ENCODE data around the gene STAB1. TPM values are rescaled to one million over a fixed set of nuclear protein-coding genes. Genes with fewer than 3 reads are reported as not detected.

The STAB1 gene
- polyA plus RNA-seq, result under 1 TPM in 1 of 3 donors, not detected in 2; 0.10 TPM

DNA sequence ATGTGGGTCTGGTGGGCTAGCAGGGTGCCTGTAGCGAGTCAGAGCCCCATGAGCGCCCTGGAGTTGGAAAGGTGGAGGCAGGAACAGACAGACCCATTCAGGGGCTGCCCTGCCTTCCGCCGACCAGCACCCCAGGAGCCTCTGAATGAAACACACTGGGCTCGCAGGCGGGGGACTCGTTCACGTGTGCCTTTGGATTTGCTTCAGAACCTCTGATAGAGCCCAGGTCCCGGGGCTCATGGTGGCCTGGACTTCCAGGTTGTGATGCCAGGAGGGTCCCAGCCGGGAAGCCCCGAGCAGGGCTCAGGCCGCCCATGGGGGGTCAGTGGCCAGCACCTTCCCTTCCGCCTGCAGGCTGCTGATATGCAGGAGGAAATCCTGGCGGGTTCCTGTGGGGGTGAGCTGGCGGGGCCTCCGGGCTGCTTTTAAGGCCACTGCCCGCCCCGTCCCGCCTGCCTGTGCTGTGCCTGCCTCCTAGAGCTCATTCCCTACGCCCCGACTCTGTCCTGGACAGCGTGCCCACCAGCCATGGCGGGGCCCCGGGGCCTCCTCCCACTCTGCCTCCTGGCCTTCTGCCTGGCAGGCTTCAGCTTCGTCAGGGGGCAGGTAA, at the start of gene STAB1:
Gene STAB1 (plus strand): TSS at position 453 of the 610 bp plus-strand sequence. CDS start 76 bp downstream, at position 529.
- peaks cover 0 to 4% of the 10 kb centered on the region in 2 donors for H3K4me1 Mint-ChIP-seq
- peaks cover 0 to 3% (median 0%) of the 10 kb centered on the region in 3 donors for H3K27me3 Mint-ChIP-seq (ENCODE audit: low read depth in 3 of 3)
- no peak for DNase-seq
- H3K36me3 Mint-ChIP-seq, result peaks cover 5 to 11% (median 7%) of the 10 kb centered on the region in 3 donors
- H3K27ac Mint-ChIP-seq, result no peak within 1 kb of the TSS
- peak within 1 kb of the TSS in 1 of 5 donors; percentile 46 for H3K4me3 Mint-ChIP-seq
- H3K9me3 Mint-ChIP-seq, result no peaks in the 10 kb centered on the region

- H3K27me3 Mint-ChIP-seq (ENCODE audit: low read depth in 3 of 3), result peaks cover 0 to 1% (median 1%) of the 10 kb centered on the region in 3 donors
- DNase-seq, result no peak
- no peaks in the 10 kb centered on the region for H3K36me3 Mint-ChIP-seq
- peaks cover 6 to 8% of the 10 kb centered on the region in 2 donors for H3K4me1 Mint-ChIP-seq
- H3K4me3 Mint-ChIP-seq, result no peak overlapping the region
- no peaks in the 10 kb centered on the region for H3K9me3 Mint-ChIP-seq
- no peak overlapping the region for H3K27ac Mint-ChIP-seq
Measured at GRCh38 chr3:52446042-52446441, 49.1 kb upstream of the STAB1 start.

DNA sequence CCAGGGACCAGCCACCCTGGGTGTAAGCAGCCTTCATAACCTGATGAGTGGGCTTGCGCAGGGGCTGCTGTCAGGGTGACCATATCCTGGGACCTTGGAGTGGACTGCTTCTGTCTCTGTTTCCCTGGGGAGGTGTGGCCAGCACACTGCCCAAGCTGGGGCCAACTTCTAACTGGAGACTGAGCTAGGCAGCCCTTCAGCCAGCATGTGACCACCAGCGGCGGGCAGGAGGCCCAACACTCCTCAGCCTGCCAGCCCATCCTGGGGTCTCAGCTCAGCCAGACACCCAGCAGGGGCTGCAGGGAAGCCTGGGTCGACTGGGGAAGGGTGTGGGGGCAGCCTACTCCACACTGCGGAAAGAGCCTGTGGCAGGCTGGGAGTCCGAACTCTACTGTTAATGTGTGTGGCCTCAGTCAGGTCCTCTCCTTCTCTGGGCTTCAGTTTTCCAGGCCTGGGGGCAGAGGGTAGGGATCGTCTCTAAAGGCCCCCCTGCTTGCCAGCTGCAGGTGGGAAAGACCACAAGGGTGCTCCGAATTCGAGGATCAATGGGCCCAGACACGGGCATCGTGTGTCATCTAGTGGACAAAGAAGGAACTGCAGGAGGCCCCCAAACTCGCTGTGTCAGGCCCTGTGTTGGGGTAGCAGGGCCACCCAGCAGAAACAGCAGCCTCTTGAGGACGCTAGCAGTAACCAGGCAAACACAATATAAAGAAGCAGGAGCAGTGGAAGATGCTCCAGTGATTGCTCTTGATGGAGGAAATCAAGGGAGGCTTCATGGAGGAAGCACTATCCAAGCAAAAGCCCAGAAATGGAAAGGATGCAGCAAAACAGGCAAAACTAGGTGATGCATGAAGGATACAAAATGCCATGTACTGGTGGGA, 48.3 kb upstream of the STAB1 start:
- DNase-seq, result peak; percentile 62 to 68 (median 67)
- Mint-ChIP-seq H3K4me1 (peaks cover 6 to 8% of the 10 kb centered on the region in 2 donors), H3K36me3 (no peaks in the 10 kb centered on the region), H3K4me3 (no peak overlapping the region), H3K27me3 (ENCODE audit: low read depth in 3 of 3) (peaks cover 0 to 1% (median 1%) of the 10 kb centered on the region in 3 donors), H3K9me3 (no peaks in the 10 kb centered on the region), H3K27ac (peak overlapping the region in 2 of 6 donors; percentile 26 to 50)

DNA sequence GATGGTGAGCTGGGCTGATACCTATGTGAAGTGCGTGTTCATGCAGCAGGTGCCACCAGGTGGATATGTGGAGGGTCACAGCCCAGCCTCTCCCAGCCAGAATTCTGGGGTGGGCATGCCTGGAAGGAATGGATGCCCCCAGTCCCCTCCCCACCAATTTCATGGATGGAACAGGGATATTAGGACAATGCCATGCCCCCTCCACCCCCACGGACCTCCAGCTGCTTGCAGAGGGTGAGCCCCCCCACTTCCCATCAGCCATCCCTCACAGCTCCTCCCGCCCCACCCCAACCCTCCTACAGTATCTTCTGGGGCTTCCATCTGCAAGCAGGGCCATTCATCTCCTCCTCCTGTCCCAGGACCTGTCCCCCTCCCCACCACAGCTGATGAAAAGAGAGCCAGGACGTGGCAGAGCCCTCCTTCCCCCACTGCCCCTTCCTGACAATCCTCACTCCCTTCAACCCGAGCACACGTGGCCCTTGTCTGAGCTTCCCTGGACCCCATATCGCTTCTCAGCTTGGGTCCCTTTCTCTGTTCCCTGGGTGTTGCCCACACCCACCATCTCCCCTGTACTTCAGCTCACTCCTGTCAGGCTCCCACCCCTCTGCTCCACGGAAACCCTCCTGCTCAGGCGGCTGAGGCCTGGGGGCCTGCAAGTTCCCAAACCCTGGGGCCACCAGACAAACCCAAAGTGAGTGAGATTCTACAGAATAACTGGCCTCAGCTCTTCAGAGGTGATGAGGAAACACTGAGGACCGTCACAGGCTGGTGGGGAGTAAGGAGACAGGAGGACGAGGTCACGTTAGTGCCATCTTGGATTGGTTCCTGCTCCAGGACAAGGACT, 47.4 kb upstream of the STAB1 start:
- Mint-ChIP-seq H3K4me1 (peaks cover 6 to 8% of the 10 kb centered on the region in 2 donors), H3K27me3 (ENCODE audit: low read depth in 3 of 3) (peaks cover 0 to 2% (median 1%) of the 10 kb centered on the region in 3 donors), H3K4me3 (no peak overlapping the region), H3K36me3 (no peaks in the 10 kb centered on the region), H3K9me3 (no peaks in the 10 kb centered on the region), H3K27ac (no peak overlapping the region)
- no peak for DNase-seq

DNA sequence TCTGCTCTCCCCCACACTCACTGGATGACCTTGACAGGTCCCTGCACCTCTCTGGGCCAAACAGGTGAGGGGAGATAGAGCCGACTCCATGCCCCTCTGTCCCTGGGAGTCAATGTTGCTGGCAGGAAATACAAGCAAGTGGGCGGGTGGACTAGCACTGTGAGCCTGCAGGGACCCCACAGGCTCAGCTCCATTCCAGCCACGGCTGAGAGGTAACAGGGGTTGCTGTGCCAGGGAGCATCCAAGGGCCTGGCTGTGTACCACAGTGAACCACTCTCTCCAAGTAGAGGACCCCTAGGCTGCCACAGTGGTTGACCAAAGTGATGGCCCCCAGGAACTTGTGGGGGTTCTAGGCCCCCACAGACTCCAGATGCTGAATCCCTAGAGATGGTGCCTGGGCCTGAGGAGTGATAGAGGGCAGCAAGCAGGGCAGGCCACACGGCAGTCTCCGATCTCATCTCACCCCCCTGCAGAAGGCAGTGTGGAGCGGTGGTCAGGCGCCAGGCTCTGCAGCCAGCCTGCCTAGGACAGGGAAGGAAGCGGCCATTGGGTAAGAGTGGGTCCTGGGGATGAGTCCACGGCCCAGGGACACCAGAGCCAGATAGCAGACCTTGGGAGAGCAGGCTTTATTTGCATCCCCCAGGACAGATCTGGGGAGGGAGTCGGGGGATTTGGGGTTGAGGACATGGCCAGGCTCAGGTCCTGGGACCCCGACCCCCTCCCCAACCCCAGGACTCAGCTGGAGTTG, 44.5 kb upstream of the STAB1 start:
- Mint-ChIP-seq H3K27me3 (ENCODE audit: low read depth in 3 of 3) (peaks cover 0 to 6% (median 1%) of the 10 kb centered on the region in 3 donors), H3K27ac (no peak overlapping the region), H3K36me3 (no peaks in the 10 kb centered on the region), H3K4me3 (no peak overlapping the region), H3K9me3 (no peaks in the 10 kb centered on the region), H3K4me1 (peaks cover 17 to 21% of the 10 kb centered on the region in 2 donors)
- no peak for DNase-seq

GRCh38 chr3:52451237-52452083, 43.7 kb upstream of the STAB1 start:
- DNase-seq, result no peak
- Mint-ChIP-seq H3K27ac (no peak overlapping the region), H3K27me3 (ENCODE audit: low read depth in 3 of 3) (peaks cover 0 to 4% (median 1%) of the 10 kb centered on the region in 3 donors), H3K36me3 (no peaks in the 10 kb centered on the region), H3K4me3 (no peak overlapping the region), H3K4me1 (peaks cover 24 to 28% of the 10 kb centered on the region in 2 donors), H3K9me3 (peaks cover 0 to 2% (median 0%) of the 10 kb centered on the region in 6 donors)

- peaks cover 0 to 2% (median 0%) of the 10 kb centered on the region in 6 donors for H3K9me3 Mint-ChIP-seq
- no peaks in the 10 kb centered on the region for H3K36me3 Mint-ChIP-seq
- DNase-seq, result no peak
- peaks cover 28 to 30% of the 10 kb centered on the region in 2 donors for H3K4me1 Mint-ChIP-seq
- peak overlapping the region in 1 of 6 donors; percentile 50 for H3K27ac Mint-ChIP-seq
- H3K4me3 Mint-ChIP-seq, result no peak overlapping the region
- H3K27me3 Mint-ChIP-seq (ENCODE audit: low read depth in 3 of 3), result peaks cover 0 to 4% (median 3%) of the 10 kb centered on the region in 3 donors
Measured at GRCh38 chr3:52452126-52452525, 43.0 kb upstream of the STAB1 start.

- Mint-ChIP-seq H3K4me1 (peaks cover 33 to 35% of the 10 kb centered on the region in 2 donors), H3K9me3 (peaks cover 0 to 2% (median 0%) of the 10 kb centered on the region in 6 donors), H3K4me3 (no peak overlapping the region), H3K27ac (no peak overlapping the region), H3K27me3 (ENCODE audit: low read depth in 3 of 3) (peaks cover 0 to 4% (median 3%) of the 10 kb centered on the region in 3 donors), H3K36me3 (no peaks in the 10 kb centered on the region)
- DNase-seq, result no peak
Measured at GRCh38 chr3:52452570-52453221, 42.4 kb upstream of the STAB1 start.

DNA sequence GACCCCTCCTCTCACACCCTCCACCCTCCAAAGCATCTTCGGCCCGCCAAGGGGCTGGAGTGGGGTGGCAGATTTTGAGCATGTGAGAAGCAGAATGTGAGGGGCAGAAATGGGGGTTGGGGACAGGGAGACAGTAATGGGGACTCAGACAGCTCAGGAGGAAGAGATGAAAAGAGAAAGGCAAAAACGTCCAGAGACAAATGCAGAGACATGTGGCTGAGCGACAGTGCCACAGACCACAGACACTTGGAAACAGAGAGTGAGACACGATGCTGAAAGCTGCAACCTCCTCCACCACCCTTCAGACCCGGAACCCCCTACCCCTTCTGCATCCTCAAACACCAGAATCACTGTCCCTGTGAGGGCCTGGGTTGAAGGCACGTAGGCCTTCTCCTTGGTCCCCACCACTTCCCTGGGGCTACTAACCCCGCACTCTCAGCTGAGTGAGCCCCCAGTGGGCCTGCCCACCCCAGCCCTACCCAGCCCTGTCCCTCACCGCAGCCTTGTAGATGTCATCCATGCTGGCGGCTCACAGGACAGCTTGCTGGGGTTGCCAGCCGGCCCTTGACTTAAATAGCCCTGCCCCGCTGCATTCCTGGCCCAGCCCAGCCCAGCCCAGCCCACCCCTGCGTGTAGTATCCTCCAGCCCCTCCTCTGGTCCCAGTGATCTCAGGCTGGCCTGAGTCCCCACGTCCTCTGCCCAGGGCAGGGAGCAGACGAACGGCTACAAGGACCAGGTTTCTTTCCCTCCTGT, 41.5 kb upstream of the STAB1 start, which contains the start of gene TNNC1:
Gene TNNC1 (minus strand): TSS at position 546 of the 754 bp plus-strand sequence. CDS start 26 bp downstream, at position 520.
- peak within 1 kb of the TSS; percentile 90 to 93 (median 91) for H3K4me3 Mint-ChIP-seq
- H3K4me1 Mint-ChIP-seq, result peaks cover 42 to 45% of the 10 kb centered on the region in 2 donors
- peaks cover 0 to 4% (median 1%) of the 10 kb centered on the region in 3 donors for H3K27me3 Mint-ChIP-seq (ENCODE audit: low read depth in 3 of 3)
- no peak for DNase-seq
- H3K27ac Mint-ChIP-seq, result peak within 1 kb of the TSS; percentile 91 to 97 (median 95)
- H3K9me3 Mint-ChIP-seq, result peaks cover 0 to 2% (median 0%) of the 10 kb centered on the region in 6 donors
- H3K36me3 Mint-ChIP-seq, result peaks cover 0 to 5% (median 4%) of the 10 kb centered on the region in 3 donors

GRCh38 chr3:52454250-52454937, 40.7 kb upstream of the STAB1 start:
- peaks cover 0 to 2% (median 0%) of the 10 kb centered on the region in 6 donors for H3K9me3 Mint-ChIP-seq
- DNase-seq, result no peak
- H3K27me3 Mint-ChIP-seq (ENCODE audit: low read depth in 3 of 3), result peaks cover 0 to 5% (median 1%) of the 10 kb centered on the region in 3 donors
- H3K27ac Mint-ChIP-seq, result peak overlapping the region; percentile 91 to 97 (median 95)
- H3K4me3 Mint-ChIP-seq, result peak overlapping the region; percentile 90 to 93 (median 91)
- H3K4me1 Mint-ChIP-seq, result peaks cover 50 to 52% of the 10 kb centered on the region in 2 donors
- H3K36me3 Mint-ChIP-seq, result peaks cover 0 to 9% (median 8%) of the 10 kb centered on the region in 3 donors

Measured in immature natural killer cell (primary cell).